Right atrium auricular region (tissue), 2 donors: ENCODE measurements around the gene DNAJC5G. TPM values are rescaled to one million over a fixed set of nuclear protein-coding genes. Genes with fewer than 3 reads are reported as not detected.
A peak's percentile ranks its signal among the peaks of the same experiment; 100 is the strongest.

Experiments used
- DNase-seq: peaks from one replicate; pipeline ENCODE4 v3.0.0-alpha.2; 2019; ENCODE audit warnings: low spot score
- H3K27ac ChIP-seq, 2 donors: fragments of 200-600 bp; sonication (generic); 1 replicate in 1 of 2; 2 replicates in 1 of 2; pipeline ENCODE4 v1.5.1; 2016 to 2019
- H3K27me3 ChIP-seq, 2 donors: fragments of 200-600 bp; sonication (generic); one replicate each; pipeline versions ENCODE4 v1.5.1 to v1.6.0; 2017 to 2019
- H3K36me3 ChIP-seq: fragments of 200-600 bp; sonication (generic); one replicate; pipeline ENCODE4 v1.5.1; 2016
- H3K4me1 ChIP-seq, 2 donors: fragments of 200-600 bp; sonication (generic); one replicate each; pipeline versions ENCODE4 v1.5.1 to v1.6.0; 2017 to 2019
- H3K4me3 ChIP-seq, 2 donors: fragments of 200-600 bp; sonication (generic); 1 replicate in 1 of 2; 2 replicates in 1 of 2; pipeline ENCODE4 v1.5.1; 2017 to 2019; ENCODE audit warnings: mild to moderate bottlenecking in 1 of 2, moderate library complexity in 1 of 2
- H3K9me3 ChIP-seq, 2 donors: fragments of 200-600 bp; sonication (generic); one replicate each; pipeline ENCODE4 v1.5.1; 2019
- total RNA-seq, 2 donors: library from RNA; depleted of rRNA; stranded (reverse); fragments of >200 nt; gene quantifications; one replicate each; pipeline ENCODE4 v1.1.0, GENCODE V29; 2016
- TF ChIP-seq, protein P1 (sequence below), 2 donors: fragments of 200-600 bp; sonication (generic); IDR thresholded peaks; one replicate each; pipeline ENCODE4 v1.5.1; 2019; ENCODE audit warnings: antibody characterized with exemption in 2 of 2

DNAJC5G gene
- total RNA-seq, 2 donors from 2014 or later, result 0.59 to 0.94 TPM

DNA sequence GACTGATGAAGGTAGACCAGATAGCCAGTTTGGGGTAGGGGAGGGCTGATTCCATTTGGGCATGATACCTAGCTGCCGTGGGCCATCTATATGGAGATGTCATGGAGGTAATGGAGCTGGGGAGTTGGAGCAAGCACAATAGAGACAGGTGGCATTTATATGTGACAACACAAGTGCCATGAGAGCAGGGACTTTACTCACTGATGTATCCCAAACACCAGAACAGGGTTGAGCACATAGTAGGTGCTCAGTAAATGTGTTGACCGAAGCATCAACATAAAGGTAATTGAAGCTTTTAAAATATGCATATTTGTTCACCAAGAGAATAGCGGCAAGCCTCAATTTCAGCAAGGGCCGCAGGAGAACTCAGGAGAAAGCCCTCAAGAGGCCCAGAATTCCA is 27.3 kb upstream of the DNAJC5G start:
- no peak overlapping the region for H3K27ac ChIP-seq
- TF ChIP-seq, protein P1, sequence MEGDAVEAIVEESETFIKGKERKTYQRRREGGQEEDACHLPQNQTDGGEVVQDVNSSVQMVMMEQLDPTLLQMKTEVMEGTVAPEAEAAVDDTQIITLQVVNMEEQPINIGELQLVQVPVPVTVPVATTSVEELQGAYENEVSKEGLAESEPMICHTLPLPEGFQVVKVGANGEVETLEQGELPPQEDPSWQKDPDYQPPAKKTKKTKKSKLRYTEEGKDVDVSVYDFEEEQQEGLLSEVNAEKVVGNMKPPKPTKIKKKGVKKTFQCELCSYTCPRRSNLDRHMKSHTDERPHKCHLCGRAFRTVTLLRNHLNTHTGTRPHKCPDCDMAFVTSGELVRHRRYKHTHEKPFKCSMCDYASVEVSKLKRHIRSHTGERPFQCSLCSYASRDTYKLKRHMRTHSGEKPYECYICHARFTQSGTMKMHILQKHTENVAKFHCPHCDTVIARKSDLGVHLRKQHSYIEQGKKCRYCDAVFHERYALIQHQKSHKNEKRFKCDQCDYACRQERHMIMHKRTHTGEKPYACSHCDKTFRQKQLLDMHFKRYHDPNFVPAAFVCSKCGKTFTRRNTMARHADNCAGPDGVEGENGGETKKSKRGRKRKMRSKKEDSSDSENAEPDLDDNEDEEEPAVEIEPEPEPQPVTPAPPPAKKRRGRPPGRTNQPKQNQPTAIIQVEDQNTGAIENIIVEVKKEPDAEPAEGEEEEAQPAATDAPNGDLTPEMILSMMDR (IDR thresholded peaks at IDR 0.05), result no peak
- no peaks in the 10 kb centered on the region for H3K27me3 ChIP-seq
- H3K4me1 ChIP-seq, result peaks cover 0 to 27% of the 10 kb centered on the region in 2 donors
- H3K9me3 ChIP-seq, result no peaks in the 10 kb centered on the region
- no peak for DNase-seq
- peaks cover 1% of the 10 kb centered on the region for H3K36me3 ChIP-seq
- no peak overlapping the region for H3K4me3 ChIP-seq

DNA sequence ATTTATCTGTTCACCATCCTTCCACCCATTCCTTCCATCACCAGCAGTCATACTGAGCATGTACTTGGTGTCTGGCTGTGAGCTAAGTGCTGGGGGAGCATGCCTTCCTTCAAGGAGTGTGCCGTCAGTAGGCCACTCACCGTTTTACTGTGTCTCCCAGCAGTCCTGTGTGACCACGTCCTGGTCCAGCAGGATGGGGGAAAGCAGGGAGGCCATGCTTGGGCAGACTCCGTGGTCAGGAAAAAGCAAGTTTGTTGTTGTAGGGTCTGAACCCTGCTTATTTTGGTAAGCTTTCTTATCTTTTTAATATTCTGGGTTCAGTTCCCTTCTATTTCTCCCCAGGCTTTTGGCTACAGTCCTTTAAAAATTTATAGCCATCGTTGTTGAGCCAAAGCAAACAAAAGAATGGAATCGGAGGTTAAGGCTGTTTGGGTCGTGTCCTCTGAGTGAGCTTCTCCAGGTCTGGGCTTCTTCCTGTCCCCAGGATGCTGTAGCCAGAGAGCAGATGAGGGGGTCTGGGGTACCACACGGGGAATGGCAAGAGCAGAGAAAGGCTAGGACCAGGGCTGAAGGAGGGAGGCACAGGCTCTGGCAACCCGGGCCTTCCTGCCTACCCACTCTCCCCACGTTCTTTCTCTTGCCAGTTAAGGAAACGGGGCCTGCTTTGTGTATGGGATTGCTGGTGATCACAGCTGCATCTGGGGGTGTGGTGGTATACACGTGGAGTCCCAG is 25.9 kb upstream of the DNAJC5G start:
- TF ChIP-seq, protein P1 (IDR thresholded peaks at IDR 0.05), result no peak
- Histone ChIP-seq H3K9me3 (no peaks in the 10 kb centered on the region), H3K27ac (no peak overlapping the region), H3K4me1 (peaks cover 0 to 18% of the 10 kb centered on the region in 2 donors), H3K27me3 (no peaks in the 10 kb centered on the region), H3K36me3 (no peaks in the 10 kb centered on the region), H3K4me3 (no peak overlapping the region)
- no peak for DNase-seq

DNA sequence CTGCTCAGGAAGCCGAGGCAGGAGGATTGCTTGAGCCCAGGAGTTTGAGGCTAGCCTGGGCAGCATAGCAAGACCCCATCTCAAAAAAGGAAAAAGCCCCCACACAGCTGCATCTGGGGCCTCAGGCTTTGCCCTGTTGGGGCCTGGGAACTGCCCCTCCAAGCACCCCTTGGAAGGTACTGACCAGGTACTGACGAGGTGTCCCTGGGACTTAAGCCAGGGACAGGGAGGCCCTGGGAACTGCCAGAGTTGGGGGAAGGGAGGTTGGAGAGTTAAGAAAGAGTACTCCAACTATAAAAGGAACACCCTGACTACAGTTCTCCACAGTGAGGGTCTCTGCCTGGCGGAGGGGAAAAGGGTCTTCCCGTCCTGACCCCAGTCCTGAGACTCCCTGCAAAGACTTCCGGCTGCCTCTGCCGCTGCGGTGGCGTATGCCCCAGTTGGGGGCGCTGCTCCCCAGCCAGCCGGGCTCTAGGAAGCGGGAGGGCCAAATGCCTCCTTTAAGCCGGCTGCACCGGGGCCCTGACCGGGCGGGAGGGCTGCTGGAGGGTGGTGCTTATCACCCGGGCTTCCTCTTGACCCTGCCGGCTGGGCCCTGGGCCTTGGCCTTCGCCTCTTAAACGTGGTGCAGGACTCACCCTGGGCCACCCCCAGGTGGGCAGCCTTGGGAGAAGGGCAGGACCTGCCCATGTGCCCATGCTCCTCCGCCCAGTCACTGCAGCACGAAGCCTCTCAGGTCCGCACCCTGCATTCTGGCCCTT is 25.2 kb upstream of the DNAJC5G start:
- no peaks in the 10 kb centered on the region for H3K9me3 ChIP-seq
- TF ChIP-seq, protein P1 (IDR thresholded peaks at IDR 0.05), result peak; percentile 73 to 86
- DNase-seq, result no peak
- no peaks in the 10 kb centered on the region for H3K36me3 ChIP-seq
- H3K27ac ChIP-seq, result no peak overlapping the region
- H3K27me3 ChIP-seq, result no peaks in the 10 kb centered on the region
- H3K4me3 ChIP-seq, result no peak overlapping the region
- H3K4me1 ChIP-seq, result peaks cover 0 to 17% of the 10 kb centered on the region in 2 donors

- DNase-seq, result no peak
- no peak overlapping the region for H3K27ac ChIP-seq
- peaks cover 0 to 11% of the 10 kb centered on the region in 2 donors for H3K4me1 ChIP-seq
- no peaks in the 10 kb centered on the region for H3K36me3 ChIP-seq
- no peak overlapping the region for H3K4me3 ChIP-seq
- H3K9me3 ChIP-seq, result no peaks in the 10 kb centered on the region
- no peaks in the 10 kb centered on the region for H3K27me3 ChIP-seq
- TF ChIP-seq, protein P1 (IDR thresholded peaks at IDR 0.05), result no peak
These were observed 24.4 kb upstream of the DNAJC5G start for GRCh38 chr2:27250652-27251379.

DNA sequence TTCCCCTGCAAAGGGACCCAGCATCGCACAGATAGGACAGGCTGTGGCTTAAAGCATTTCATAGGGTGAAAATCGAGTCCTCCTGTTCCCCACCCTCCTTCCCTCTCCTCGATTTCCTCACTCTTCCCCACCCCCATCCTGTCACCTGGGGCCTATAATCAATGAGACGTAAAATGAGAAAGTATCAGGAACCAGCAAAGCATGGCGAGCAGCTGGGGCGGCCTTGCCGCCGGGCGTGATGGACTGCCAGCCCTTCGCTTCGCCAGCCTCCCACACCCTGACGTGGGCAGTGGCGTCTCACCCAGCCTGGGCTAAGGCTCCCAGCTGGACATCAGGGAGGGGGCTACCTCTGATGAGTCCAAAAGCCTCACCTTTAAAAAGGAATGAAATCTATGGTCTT is 23.5 kb upstream of the DNAJC5G start:
- no peak for DNase-seq
- no peaks in the 10 kb centered on the region for H3K27me3 ChIP-seq

More for the DNA sequence above, 23.5 kb upstream of the DNAJC5G start:
- Histone ChIP-seq H3K4me3 (no peak overlapping the region), H3K4me1 (peaks cover 0 to 8% of the 10 kb centered on the region in 2 donors), H3K9me3 (no peaks in the 10 kb centered on the region), H3K36me3 (no peaks in the 10 kb centered on the region), H3K27ac (no peak overlapping the region)
- TF ChIP-seq, protein P1 (IDR thresholded peaks at IDR 0.05), result no peak
